Endothelial cell of umbilical vein (primary cell): ENCODE results near the gene IQSEC2. TPM values are rescaled to one million over a fixed set of nuclear protein-coding genes. Genes with fewer than 3 reads are reported as not detected.

Experiments used
- BruUV-seq: library from RNA; stranded (reverse); fragments of 400-500 nt; replicated peaks from 2 replicates; lab custom pipeline; 2021; lab: Mats Ljungman, UMichigan
- CTCF ChIA-PET: fragments of 300-600, 350-600 bp; sonication (Branson Sonifier 250); formaldehyde crosslinking; loops from one replicate; lab custom pipeline; 2021; ENCODE audit warnings: antibody characterized with exemption, inconsistent platforms; lab: Charles Lee
- POLR2A ChIA-PET: fragments of 300-600, 350-600 bp; sonication (Branson Sonifier 250); formaldehyde crosslinking; loops from one replicate; lab custom pipeline; 2021; ENCODE audit warnings: antibody characterized with exemption, inconsistent platforms; lab: Charles Lee
- DNase-seq: peaks from one replicate; pipeline ENCODE4 v3.0.0-alpha.2; 2011; ENCODE audit warnings: low read depth, low spot score
- FAIRE-seq: peaks from 2 replicates; lab custom pipeline; 2011; peaks lifted over from hg19 to GRCh38; lab: Jason Lieb, UNC
- H2AFZ ChIP-seq: 2 replicates; pipeline ENCODE4 v1.6.0; 2012; ENCODE audit warnings: low read depth, low read length, control low read depth, inconsistent platforms
- H3K27ac ChIP-seq: 2 replicates; pipeline ENCODE4 v1.5.1; 2011; ENCODE audit warnings: low read depth, mild to moderate bottlenecking, control low read depth, low read length, moderate library complexity; ENCODE audit not compliant: insufficient read depth
- H3K27me3 ChIP-seq, 2 experiments: 2 replicates each; pipeline versions ENCODE4 v1.6.0 to v1.6.1; 2011; ENCODE audit warnings: low read length in 2 of 2, mixed read lengths in 1 of 2; ENCODE audit not compliant: control insufficient read depth in 2 of 2, insufficient read depth in 2 of 2
- H3K36me3 ChIP-seq, 2 experiments: 2 replicates in 1 of 2; 3 replicates in 1 of 2; pipeline ENCODE4 v1.5.1; 2011; ENCODE audit warnings: low read length in 2 of 2, mild to moderate bottlenecking in 1 of 2, moderate library complexity in 1 of 2; ENCODE audit not compliant: control insufficient read depth in 2 of 2, insufficient read depth in 2 of 2; ENCODE audit errors: extremely low read depth in 1 of 2
- H3K4me1 ChIP-seq: 3 replicates; pipeline ENCODE4 v1.5.1; 2011; ENCODE audit warnings: mild to moderate bottlenecking, low read length; ENCODE audit not compliant: control insufficient read depth, insufficient read depth; ENCODE audit errors: extremely low read depth
- H3K4me2 ChIP-seq: 2 replicates; pipeline ENCODE4 v1.6.1; 2011; ENCODE audit warnings: low read length, control low read depth, mixed read lengths; ENCODE audit not compliant: insufficient read depth
- H3K4me3 ChIP-seq, 3 experiments: fragments of 200-600 bp in 1 of 3; sonication (generic), shearing (Covaris generic) in 1 of 3; replicated peaks in 1 of 3; 2 replicates each; pipeline ENCODE4 v1.5.1; 2011 to 2016; ENCODE audit warnings: control low read depth in 3 of 3, low read length in 3 of 3, mild to moderate bottlenecking in 2 of 3, inconsistent platforms in 1 of 3, low read depth in 1 of 3, moderate library complexity in 1 of 3; ENCODE audit not compliant: insufficient read depth in 1 of 3
- H3K79me2 ChIP-seq: 2 replicates; pipeline ENCODE4 v1.6.0; 2012; ENCODE audit warnings: low read length, inconsistent platforms; ENCODE audit not compliant: control insufficient read depth, insufficient read depth
- H3K9ac ChIP-seq: replicated peaks from 2 replicates; pipeline ENCODE3; 2011; ENCODE audit warnings: low read length, control low read depth; ENCODE audit not compliant: insufficient read depth; ENCODE audit errors: extremely low read depth
- H3K9me1 ChIP-seq: replicated peaks from 3 replicates; pipeline ENCODE4 v1.6.0; 2011; ENCODE audit warnings: mild to moderate bottlenecking, low read length; ENCODE audit not compliant: control insufficient read depth, insufficient read depth; ENCODE audit errors: extremely low read depth
- H3K9me3 ChIP-seq: replicated peaks from 2 replicates; pipeline ENCODE4 v1.5.1; 2012; ENCODE audit warnings: low read length, inconsistent platforms; ENCODE audit not compliant: control insufficient read depth, insufficient read depth
- H4K20me1 ChIP-seq: replicated peaks from 2 replicates; pipeline ENCODE3; 2011; ENCODE audit warnings: mild to moderate bottlenecking, low read length; ENCODE audit not compliant: control insufficient read depth, insufficient read depth; ENCODE audit errors: extremely low read depth
- CTCF ChIP-seq, 2 donors: IDR thresholded peaks; 1 replicate in 1 of 2; 2 replicates in 1 of 2; pipeline ENCODE4 v1.5.1; 2011; ENCODE audit warnings: low read length in 2 of 2, mild to moderate bottlenecking in 2 of 2, moderate library complexity in 2 of 2, control low read depth in 1 of 2, inconsistent platforms in 1 of 2, low read depth in 1 of 2; ENCODE audit not compliant: insufficient read depth in 1 of 2; ENCODE audit errors: extremely low read depth in 1 of 2
- EZH2 ChIP-seq: IDR thresholded peaks from 2 replicates; pipeline ENCODE4 v1.6.1; 2012; ENCODE audit warnings: borderline replicate concordance, low read depth, mild to moderate bottlenecking, moderate library complexity, low read length, inconsistent platforms; ENCODE audit not compliant: severe bottlenecking
- FOS ChIP-seq: IDR thresholded peaks from 2 replicates; pipeline ENCODE4 v1.6.1; 2011; ENCODE audit warnings: mild to moderate bottlenecking, low read length, moderate library complexity, borderline replicate concordance; ENCODE audit not compliant: insufficient read depth
- GATA2 ChIP-seq: IDR thresholded peaks from 2 replicates; pipeline ENCODE4 v1.7.0; 2011; ENCODE audit warnings: low read depth, mild to moderate bottlenecking, moderate library complexity, mixed read lengths, low read length; ENCODE audit not compliant: insufficient read length, insufficient read depth
- JUN ChIP-seq: IDR thresholded peaks from 2 replicates; pipeline ENCODE4 v1.6.1; 2011; ENCODE audit warnings: borderline replicate concordance, low read depth; ENCODE audit not compliant: insufficient read length, insufficient read depth
- MAX ChIP-seq: IDR thresholded peaks from 2 replicates; pipeline ENCODE4 v1.6.1; 2011; ENCODE audit not compliant: insufficient read depth, insufficient read length
- MYC ChIP-seq: IDR thresholded peaks from one replicate; pipeline ENCODE4 v1.6.1; 2011; ENCODE audit warnings: mild to moderate bottlenecking, low read depth, low read length
- POLR2A ChIP-seq: IDR thresholded peaks from 2 replicates; pipeline ENCODE4 v1.6.1; 2012; ENCODE audit warnings: low read depth, mild to moderate bottlenecking, control low read depth, low read length
- POLR2AphosphoS5 ChIP-seq: IDR thresholded peaks from 2 replicates; pipeline ENCODE4 v1.6.1; 2012; ENCODE audit warnings: low read depth, mild to moderate bottlenecking, control low read depth, low read length, moderate library complexity; ENCODE audit not compliant: insufficient read depth
- dilution Hi-C: fragments of 300-500 bp; cut with MboI; formaldehyde crosslinking; loops from one replicate; pipeline ENCODE4 v1.15.0; 2019; ENCODE audit warnings: low sequenced_read_pairs; ENCODE audit not compliant: extremely low pct_ligation_motif_present
- intact Hi-C: fragments of 100-400 bp; cut with micrococcal nuclease; formaldehyde crosslinking; loops from one replicate; pipeline ENCODE4 v1.10.0; 2022
- polyA plus RNA-seq, 4 experiments: library from polyadenylated mRNA; depleted of rRNA in 3 of 4; stranded (reverse) in 3 of 4; unstranded in 1 of 4; fragments of >200 nt; gene quantifications; 2 replicates each; pipeline versions ENCODE4 v1.2.1 to v1.2.3, GENCODE V29; 2011 to 2012; ENCODE audit warnings: missing spikeins in 1 of 4
- total RNA-seq: library from RNA; stranded (reverse); gene quantifications from 2 replicates; pipeline ENCODE4 v1.2.3, GENCODE V29; 2021

IQSEC2 gene
- total and polyA plus RNA-seq, 2 donors (not counting 3 experiments of a cell fraction or from before 2014, with no cell fraction given), result 5.4 to 9.9 TPM

DNA sequence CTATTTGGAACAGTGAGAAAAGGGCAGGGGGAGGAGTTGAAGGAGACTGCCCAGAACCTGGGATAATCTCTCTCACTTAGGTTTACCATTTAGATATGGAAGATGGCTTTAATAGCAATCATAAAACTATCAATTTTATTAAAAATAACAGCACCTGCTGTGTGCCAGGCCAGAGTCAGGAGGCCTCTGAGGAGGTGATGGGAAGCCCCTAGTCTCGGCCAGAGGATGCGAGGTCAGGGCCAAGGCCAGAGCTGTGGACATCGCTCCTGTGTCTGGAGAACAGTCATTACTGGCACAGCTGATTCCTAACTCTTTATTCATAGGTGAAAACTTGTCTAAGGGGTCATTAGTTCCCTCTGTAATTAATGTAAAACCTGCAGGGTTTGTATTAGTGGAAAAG, 4.2 kb upstream of the IQSEC2 start:
- Histone ChIP-seq H3K4me2 (no peak overlapping the region), H4K20me1 (no peaks in the 10 kb centered on the region), H3K79me2 (no peaks in the 10 kb centered on the region), H3K4me1 (peaks cover 19% of the 10 kb centered on the region), H2AFZ (no peak overlapping the region), H3K9ac (no peak overlapping the region), H3K27ac (no peak overlapping the region), H3K36me3 (no peaks in the 10 kb centered on the region), H3K4me3 (no peak overlapping the region), H3K27me3 (no peaks in the 10 kb centered on the region), H3K9me1 (no peaks in the 10 kb centered on the region), H3K9me3 (no peaks in the 10 kb centered on the region)
- intact Hi-C loops (loop anchor here (1.0 kb wide), 1 partner anchor 46 kb away; no protein-coding TSS in a partner anchor), dilution Hi-C loops (no loop called here)
- ChIA-PET POLR2A (no interaction called here), CTCF (interaction anchor here (0.6 to 7.5 kb wide), 9 partner anchors 8 to 197 kb away, joined by 3 to 45 read pairs (median 4); no protein-coding TSS in a partner anchor)
- FAIRE-seq (no peak), DNase-seq (no peak)
- BruUV-seq, result no TSS peak
- TF ChIP-seq POLR2A (no peak), POLR2AphosphoS5 (no peak), GATA2 (no peak), EZH2 (no peak), MYC (no peak), FOS (no peak), CTCF (IDR thresholded peaks at IDR 0.05; ENCODE audit: extremely low read depth in 1 of 2, insufficient read depth in 1 of 2, low read depth in 1 of 2, low read length in 2 of 2) (no peak), MAX (no peak), JUN (no peak)
